Cerebellar cortex (tissue), 1 donor: ENCODE data around the gene CD27.
A peak's percentile ranks its signal among the peaks of the same experiment; 100 is the strongest.
"Not testable (repeated sequence)": the region's sequence is repeated elsewhere in the genome, so short reads cannot be mapped to it uniquely, and the experiment has no call there.

Source experiments
- DNase-seq: peaks from one replicate; pipeline ENCODE4 v3.0.0-alpha.2; 2015; ENCODE audit warnings: low spot score

The CD27 gene

DNA sequence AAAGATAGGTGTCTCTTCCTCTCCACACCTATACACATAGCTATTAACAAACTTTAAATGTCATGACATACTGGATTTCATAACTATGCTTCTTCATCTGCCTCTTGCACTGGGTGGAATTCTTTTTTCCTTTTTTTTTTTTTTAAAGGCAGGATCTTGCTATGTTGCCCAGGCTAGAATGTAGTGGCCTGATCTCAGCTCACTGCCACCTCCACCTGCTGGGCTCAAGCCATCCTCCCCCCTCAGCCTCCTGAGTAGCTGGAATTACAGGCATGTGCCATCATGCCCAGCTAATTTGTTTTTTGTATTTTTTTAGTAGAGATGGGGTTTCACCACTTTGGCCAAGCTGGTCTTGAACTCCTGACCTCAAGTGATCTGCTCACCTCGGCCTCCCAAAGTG, 43.5 kb downstream of the CD27 start:
- DNase-seq, result no peak

DNA sequence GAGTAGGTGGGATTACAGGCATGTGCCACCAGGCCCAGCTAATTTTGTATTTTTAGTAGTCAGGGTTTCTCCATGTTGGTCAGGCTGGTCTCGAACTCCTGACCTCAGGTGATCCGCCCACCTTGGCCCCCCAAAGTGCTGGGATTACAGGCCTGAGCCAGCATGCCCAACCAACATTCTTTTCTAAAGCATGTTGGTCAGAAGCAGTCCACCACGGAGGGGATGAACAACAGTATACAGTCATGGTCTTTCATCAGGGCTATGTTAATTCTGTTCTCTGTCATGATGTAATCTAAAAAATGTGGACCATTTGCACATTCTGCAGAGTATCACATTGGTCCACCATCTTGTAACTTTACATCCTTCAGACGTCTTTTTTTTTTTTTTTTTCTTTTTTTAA, 44.7 kb downstream of the CD27 start:
- DNase-seq, result no peak

DNA sequence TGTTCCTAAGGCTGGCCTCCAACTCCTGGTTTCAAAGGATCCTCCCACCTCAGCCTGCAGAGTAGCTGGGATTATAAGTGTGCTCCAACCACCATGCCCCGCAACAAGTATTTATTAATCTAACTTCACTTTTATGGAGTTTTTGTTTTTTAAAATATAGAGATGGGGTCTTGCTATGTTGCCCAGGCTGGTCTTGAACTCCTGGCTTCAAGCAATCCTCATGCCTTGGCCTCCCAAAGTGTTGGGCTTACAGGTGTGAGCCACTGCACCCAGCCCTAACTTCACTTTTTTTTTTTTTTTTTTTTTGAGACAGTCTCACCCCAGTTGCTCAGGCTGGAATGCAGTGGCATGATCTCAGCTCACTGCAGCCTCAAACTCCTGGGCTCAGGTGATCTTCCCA, 45.9 kb downstream of the CD27 start:
- DNase-seq, result not testable (repeated sequence)

DNA sequence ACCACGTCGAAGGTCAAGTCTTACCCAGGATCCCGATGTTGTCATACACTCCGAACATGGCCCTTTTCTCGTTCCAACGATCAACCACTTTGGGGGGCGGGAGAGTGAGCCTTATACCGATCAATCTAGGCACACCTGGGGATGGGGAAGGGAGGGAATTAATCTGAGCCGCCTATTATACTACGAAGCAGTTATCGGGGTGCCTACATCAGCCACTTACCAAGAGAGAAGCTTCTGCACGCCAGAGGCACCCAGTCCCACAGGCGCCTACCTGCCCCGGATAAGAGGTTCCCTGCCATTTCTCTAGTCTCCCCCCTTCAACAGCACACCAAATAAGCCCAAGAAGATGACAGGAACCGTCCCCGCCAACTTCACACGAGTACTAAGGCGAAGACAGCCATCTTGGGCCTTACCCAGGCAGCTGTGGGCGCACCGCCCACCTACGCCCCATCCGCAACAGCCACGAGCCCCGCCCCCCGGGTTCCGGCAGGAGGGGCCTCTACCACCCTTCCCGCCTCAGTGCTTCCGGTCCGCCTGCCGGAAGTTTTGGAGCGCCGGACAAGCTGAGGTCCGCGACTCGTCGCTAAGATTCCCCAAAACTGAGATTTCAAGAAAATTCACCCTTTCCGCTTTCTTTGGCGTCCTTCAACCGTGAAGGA, 48.2 kb downstream of the CD27 start, which contains the start of gene MRPL51:
Gene MRPL51 (minus strand): TSS at position 425 of the 659 bp plus-strand sequence. CDS start 126 bp downstream, at position 299.
- peak; percentile 95 for DNase-seq

DNA sequence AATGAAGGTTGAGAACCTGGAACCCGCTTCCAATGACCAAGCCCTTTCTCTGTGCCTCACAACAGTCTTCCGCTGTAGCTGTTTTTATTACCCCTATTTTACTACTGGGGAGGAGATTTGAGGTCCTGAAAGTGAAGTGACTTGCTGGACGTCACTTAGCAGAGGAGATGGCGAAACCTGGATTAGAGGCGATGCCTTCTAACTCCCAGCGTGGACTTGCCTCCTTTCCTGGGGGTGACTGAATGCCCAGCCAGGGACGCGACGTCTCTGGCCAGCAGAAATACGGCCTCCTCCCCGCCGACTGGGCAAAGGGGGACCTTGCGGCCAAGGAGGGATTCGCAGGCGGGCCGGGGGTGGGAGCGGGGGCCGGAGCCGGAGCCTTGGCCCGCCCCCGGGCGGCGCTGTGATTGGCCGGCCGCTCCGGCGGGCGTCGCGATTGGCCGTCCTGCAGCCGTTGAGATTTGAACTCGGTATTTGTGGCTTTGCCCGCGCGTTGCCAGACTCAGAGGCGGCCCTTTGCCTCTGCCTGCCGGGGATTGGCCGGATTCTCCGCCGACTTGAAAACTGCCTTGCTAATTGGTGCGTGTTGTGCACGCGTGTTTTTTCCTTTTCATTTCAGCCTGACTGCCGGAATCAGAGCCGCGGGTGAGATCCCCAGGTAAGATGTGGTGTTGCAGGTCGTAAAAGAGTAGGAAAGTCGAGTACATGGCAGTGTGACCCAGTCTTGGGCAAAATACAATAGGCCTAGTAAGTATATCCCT, 48.9 kb downstream of the CD27 start, which contains the start of gene NCAPD2:
Gene NCAPD2 (plus strand): TSS at position 606 of the 761 bp plus-strand sequence. CDS start 997 bp downstream, outside the sequence.
- DNase-seq, result peak; percentile 98

DNA sequence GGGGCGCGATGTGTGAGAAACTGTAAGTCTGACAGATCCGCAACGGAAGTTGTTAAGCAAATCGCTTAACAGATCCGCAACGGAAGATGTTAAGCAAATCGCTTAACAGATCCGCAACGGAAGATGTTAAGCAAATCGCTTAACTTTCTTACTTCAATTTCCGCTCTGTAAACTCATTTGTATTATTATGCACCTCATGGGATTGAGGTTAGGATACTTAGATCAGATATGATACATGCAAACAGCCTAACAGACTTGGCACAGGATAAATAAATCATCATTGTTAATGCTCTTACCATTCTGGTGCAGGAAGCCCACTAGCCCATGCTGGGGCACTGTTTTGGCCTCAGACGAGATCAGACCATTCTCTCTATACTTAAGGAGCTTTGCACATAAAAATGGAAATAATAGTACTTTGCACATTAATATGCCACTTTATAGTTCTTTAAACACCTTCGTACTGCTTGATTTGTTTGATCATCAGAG, 49.5 kb downstream of the CD27 start:
- DNase-seq, result no peak

DNA sequence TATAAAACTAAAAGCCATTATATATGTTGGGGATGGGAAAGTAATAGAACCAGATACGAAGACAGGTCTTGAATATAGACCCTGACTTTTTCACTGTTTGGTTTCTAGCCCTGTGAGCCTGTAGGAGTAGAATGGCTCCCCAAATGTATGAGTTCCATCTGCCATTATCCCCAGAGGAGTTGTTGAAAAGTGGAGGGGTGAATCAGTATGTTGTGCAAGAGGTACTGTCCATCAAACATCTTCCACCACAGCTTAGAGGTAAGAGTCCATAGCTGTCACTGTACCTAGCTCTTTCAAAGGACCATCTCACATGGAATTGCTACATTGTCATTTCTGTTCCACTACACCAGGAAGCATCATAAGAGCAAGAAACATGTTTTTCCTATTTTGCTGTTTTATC, 50.2 kb downstream of the CD27 start:
- no peak for DNase-seq

DNA sequence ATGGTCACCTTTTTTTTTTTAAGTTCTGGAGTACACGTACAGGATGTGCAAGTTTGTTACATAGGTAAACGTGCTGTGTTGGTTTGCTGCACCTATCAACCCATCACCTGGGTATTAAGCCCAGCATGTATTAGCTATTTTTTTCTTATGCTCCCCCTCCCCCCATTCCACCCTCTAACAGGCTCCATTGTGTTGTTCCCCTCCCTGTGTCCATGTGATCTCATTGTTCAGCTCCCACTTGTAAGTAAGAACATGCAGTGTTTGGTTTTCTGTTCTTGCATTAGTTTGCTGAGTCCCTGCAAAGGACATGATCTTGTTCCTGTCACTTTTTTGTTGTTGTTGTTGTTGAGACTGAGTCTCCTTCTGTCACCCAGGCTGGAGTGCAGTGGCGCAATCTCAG, 52.5 kb downstream of the CD27 start:
- DNase-seq, result not testable (repeated sequence)

DNA sequence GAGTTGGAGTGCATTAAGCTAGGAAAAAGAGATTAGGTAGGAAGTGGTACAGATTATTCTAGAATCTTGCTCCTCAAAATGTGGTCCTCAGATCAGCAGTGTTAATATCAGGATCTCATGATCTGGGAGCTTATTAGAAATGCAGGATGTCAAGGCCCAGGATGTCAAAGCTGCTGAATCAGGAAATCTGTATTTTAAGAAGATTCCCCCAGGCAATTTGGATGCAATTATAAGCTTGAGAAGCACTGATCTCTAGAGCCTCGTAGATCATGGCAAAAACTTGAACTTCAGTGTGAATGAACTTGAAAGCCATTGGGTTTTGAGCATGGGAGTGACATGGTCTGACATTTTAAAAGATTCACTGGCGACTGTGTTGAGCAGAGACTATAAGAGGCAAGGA, 55.7 kb downstream of the CD27 start:
- DNase-seq, result no peak
